Activated gamma-delta T cell treated with anti-CD3 and anti-CD28 coated beads, Interleukin-2, amount 50 U/mL, for 16 hours (primary cell): Measurements from ENCODE around the gene PFKFB2.

Experiments
- DNase-seq: peaks from one replicate; pipeline ENCODE4 v3.0.0-alpha.2; 2020; ENCODE audit warnings: low read depth

Gene PFKFB2

GRCh38 chr1:207052911-207053769 lies at the start of gene PFKFB2:
PFKFB2 (plus strand) TSS chr1:207053275; CDS start chr1:207054718, 1,443 bp downstream.
- DNase-seq: peak; percentile 85

GRCh38 chr1:207004931-207005830 lies 47.9 kb upstream of the PFKFB2 start:
- DNase-seq: peak; percentile 3

- no peak for DNase-seq
Measured at GRCh38 chr1:207006083-207006482, 47.0 kb upstream of the PFKFB2 start.

DNA sequence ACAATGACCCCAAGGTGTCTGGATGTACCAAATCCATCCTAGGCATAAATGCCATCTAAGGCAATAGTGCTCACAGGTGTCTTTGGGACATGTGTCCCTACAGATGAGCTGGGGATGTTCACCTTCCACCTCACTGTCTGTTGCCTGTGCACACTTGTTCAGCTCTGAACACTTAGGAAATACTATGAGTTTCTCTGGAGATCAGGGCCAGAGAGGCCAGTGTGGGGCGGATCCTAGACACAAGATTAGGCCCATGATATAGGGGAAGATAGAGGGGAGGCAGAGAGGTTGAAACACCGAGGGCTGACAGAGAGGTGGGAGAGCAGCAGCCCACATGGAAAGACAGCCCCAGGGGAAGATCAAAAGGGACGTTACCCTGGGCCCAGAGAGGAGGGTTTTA lies 46.2 kb upstream of the PFKFB2 start:
- no peak for DNase-seq

DNA sequence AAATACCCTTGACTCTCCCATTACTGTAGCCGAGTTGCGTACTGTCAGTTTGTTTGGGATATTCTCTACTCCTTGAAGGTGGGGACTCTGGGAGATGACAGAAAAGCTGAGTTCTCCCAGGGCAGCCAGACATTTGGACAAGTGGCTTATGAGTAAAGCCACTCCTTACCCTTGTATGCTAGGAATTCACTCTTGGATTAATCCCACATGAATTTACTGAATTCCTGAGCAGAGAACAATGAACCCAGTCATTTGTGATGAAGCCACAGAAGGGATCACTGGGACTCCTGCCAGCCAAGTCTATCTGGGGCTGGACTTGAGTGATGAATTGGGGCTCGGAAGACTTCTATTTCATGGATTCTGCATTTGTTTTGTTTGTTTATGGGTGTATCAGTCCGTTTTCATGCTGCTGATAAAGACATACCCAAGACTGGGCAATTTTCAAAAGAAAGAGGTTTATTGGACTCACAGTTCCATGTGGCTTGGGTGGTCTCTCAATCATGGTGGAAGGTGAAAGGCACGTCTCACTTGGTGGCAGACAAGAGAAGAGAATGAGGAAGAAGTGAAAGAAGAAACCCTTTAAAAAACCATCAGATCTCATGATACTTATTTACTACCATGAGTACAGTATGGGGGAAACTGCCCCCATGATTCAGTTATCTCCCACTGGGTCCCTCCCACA lies 45.6 kb upstream of the PFKFB2 start:
- DNase-seq: no peak

GRCh38 chr1:207009182-207009850 lies 43.8 kb upstream of the PFKFB2 start:
- no peak for DNase-seq

DNA sequence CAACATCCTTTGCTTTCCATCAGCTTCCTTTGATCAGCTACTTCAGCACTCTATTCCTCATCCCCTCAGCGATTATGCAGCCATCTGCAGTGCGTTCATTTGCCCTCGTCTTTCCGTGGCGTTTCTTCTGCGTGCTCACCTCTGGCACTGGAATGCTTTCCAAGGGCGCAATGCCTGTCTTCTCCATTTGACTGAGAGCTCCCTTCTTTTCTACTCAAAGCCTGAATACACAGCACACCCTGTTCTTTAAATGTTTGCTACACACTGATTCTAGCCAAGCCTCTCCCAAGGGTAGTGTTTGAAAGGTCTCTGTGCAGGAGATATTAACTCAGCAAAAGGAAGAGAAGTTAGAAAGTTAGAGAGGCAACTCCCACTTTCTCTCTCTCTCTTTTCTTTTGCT lies 43.1 kb upstream of the PFKFB2 start:
- no peak for DNase-seq

DNA sequence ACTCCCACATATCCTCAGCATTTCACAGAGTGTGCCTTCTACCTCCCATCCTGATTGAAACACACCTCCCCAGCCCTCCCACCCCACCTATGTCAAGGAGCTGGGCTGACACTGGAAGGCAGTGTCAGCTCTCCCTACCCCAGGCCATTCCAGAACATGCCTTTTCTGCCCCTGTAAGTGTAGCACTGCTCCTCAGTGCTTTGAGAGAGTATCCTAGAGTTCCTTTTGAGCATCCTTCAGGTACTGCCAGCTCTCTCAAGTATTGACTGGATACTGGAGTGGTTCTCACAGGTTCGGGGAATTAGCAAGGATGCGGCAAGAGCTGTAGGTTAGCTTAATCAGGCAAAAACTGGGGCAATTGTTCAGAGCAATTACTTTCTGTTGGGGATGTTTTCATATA lies 42.3 kb upstream of the PFKFB2 start:
- DNase-seq: no peak

GRCh38 chr1:207013321-207014085 lies 39.6 kb upstream of the PFKFB2 start:
- DNase-seq: no peak

DNA sequence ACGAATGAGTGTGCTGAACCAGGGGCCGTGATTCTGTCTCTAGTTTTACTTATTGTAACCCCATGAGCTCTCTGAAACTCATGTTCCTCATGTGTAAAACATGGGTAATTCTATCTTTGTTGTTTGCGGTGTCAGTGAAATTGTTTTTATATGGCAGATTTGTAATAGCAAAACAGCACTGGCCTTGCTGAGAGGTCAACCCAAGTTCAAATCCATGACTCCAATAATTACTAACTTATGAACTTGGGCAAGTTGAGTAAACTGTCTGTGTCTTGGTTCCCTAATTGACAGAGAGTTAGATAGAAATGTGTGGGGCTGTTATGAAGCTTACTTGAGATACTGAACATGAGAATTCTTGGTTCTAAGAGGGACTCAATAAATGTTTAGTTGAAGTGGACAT lies 38.3 kb upstream of the PFKFB2 start:
- DNase-seq: no peak

DNA sequence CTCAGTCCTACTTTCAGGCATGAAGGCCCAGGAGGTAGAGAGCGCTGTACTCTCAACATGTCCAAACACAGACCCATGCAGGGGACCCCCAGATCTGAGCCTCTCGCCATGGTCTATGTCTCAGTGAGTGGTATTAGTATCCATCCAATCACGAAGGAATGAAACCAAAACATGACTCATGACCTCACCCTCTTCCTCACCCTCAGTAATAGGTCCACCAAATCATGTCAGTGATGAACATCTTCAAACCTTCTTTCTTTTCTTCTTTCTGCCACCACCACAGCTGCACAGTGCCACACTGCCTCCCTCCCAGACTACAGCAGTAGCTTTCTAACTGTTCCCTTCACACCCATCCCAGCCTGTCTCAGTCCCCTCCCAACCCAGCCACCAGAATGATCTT lies 37.3 kb upstream of the PFKFB2 start:
- DNase-seq: no peak

DNA sequence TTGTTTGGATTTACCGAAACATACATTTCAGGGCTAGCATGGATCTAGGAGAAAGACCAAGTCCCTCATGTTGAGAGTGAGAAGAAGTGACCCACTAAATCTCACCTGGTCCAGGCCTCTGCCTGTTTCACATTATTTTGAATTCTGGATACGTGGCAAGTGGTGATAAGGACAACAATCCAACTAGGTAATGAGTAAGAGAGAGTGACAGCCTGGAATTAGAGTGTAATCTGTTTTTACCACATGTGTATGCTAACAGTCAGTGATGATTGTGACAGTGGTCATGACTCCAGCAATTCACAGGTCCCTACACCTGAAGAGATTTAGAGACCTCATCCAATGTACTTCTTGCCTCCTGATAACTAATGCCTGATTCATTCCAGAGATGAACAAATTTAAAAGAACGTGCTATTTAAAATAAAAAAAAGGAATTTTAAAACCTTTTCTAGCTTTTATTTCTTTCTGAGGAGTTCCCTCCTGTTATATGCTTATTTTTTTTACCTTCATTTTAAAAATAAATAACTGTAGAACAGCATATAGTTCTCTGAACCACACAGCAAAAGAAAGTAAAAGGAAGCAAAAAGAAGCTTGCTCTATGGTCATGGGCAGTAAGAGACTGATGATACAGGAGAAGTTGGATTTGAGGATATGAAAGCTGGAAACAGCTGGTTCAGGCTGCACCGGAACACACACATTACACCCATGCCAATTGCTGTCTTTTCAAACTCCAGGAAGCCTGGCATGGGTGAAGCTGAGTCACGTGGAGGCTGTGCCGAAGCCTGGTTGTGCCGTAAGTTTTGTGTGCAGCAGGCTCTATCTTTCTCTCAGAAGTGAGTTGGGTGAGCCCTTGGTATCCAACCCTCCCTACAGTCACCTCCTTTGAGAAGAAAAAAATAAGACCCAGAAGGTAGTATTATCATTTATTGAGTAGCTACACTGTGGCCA lies 35.2 kb upstream of the PFKFB2 start:
- DNase-seq: no peak

DNA sequence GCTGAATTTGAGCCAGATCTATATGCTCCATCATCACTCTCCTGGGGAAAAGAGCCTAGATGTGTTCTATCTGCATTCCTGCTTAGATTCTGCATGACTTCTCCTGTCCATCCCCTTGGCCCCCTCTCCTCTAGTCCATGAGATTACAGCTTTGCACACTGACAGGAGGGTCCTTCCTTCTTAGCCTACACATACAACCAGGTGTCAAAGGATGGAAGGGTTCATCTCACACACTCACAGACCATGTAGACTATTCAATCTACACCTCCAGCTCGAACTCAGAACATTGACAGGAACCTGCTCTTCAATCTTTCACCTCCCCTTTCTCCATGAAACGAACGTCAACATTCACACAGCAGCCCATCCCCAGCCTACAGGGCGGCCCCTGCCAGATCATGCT lies 34.4 kb upstream of the PFKFB2 start:
- DNase-seq: no peak

- DNase-seq: no peak
Measured at GRCh38 chr1:207019161-207019560, 33.9 kb upstream of the PFKFB2 start.

- DNase-seq: no peak
Measured at GRCh38 chr1:207019661-207020060, 33.4 kb upstream of the PFKFB2 start.

DNA sequence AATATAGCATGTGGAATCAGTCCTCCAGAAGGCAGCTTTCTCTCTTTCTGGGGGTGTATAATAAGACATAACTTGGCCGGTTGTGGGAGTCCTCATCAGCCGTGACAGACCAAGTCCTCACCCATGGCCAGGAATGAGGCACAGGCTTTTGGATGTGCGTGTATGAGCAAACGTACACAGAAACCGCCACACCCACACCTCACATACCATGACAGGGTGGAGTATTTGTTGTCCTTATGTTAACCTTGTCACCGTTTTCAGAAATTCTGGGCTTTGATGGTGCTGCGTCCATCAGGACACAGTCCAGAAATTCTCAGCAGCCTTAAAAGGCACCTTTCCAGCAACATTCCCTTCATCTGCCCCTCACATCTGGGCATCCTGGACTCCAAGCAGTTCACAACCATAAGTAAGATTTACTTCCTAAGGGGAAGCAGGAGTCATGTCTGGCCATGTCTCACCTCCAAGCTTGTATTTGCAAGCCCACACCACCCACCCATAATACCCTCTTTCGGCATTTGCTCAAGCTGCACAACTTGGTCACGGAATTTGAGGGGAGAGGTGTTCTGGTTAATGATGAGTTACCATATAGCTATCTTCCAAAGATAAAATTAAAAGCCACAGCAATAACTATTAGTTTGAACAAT lies 32.9 kb upstream of the PFKFB2 start:
- DNase-seq: no peak

GRCh38 chr1:207020709-207021107 lies 32.4 kb upstream of the PFKFB2 start:
- no peak for DNase-seq

DNA sequence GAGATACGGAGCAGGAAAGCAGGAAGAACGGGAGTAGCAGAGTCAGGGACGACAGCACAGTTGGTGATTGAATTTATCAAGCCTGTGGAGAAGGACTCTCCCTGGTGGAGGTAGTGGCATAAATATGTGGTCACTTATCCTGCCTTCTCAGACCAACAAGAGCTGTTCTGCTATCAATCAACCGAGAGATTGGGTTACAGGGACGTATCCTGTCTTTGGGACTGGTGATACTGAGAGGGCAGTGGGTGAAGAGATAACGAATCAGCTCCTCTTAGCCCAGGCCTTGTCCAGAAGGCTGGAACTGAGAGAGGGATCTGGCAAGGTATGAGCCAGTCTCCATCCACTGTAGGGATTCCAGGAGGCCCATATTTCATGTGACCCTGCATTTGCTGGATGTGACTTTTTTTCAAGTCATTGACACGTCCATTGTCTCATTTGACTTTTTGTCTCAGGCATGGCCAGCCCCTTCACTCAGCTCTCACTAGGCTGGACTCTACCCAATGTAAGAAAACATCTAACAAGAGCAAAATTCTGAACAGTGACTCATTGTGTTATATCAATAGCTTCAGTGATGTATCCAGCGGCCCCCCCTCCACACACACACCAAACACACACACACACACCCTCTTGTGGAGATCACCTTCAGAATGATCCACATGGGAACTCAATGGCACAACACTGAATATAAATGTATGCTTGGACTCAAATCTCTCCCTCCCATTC lies 31.8 kb upstream of the PFKFB2 start:
- no peak for DNase-seq
